Ovary (tissue), 9 donors: Measurements from ENCODE around the gene NR1D2. TPM values are rescaled to one million over a fixed set of nuclear protein-coding genes. Genes with fewer than 3 reads are reported as not detected.

Experiments used
- DNase-seq, 5 donors: peaks; one replicate each; pipeline ENCODE4 v3.0.0-alpha.2; 2019 to 2020
- H3K27ac ChIP-seq, 2 donors: fragments of 200-600 bp; one replicate each; pipeline versions ENCODE4 v1.5.1 to v1.8.0; 2019 to 2022
- H3K27me3 ChIP-seq: fragments of 200-600 bp; one replicate; pipeline ENCODE4 v1.8.0; 2022
- H3K36me3 ChIP-seq: fragments of 200-600 bp; sonication (generic); one replicate; pipeline ENCODE4 v1.5.1; 2019
- H3K4me1 ChIP-seq: one replicate; pipeline ENCODE4 v1.8.1; 2013; ENCODE audit warnings: mild to moderate bottlenecking, moderate library complexity; ENCODE audit not compliant: insufficient read depth
- H3K4me3 ChIP-seq: fragments of 200-600 bp; sonication (generic); one replicate; pipeline ENCODE4 v1.5.1; 2017
- H3K9me3 ChIP-seq, 2 donors: fragments of 200-600 bp in 1 of 2; sonication (generic) in 1 of 2; one replicate each; pipeline versions ENCODE4 v1.5.1 to v1.8.1; 2013 to 2019; ENCODE audit warnings: mild to moderate bottlenecking in 1 of 2, moderate library complexity in 1 of 2
- EP300 ChIP-seq: sonication (generic); formaldehyde crosslinking; IDR thresholded peaks from one replicate; pipeline ENCODE4 v1.6.1; 2017; ENCODE audit warnings: antibody characterized with exemption
- POLR2A ChIP-seq: fragments of 450-650 bp; IDR thresholded peaks from one replicate; pipeline ENCODE4 v1.6.1; 2017; ENCODE audit warnings: antibody characterized with exemption, mild to moderate bottlenecking, moderate library complexity
- WGBS, 3 donors: extraction: QIAGEN DNeasy Blood & Tissue Kit in 1 of 3; methylation state at CpG; one replicate each; pipeline versions ENCODE4 v1.1.5 to v1.1.7; 2013 to 2017; 5-methylcytosine and 5-hydroxymethylcytosine counted together
- intact Hi-C, 4 donors: fragments of 100-400 bp; cut with DNase I; formaldehyde crosslinking; loops; one replicate each; pipeline versions ENCODE4 v1.11.0 to v1.15.1; 2022 to 2023
- polyA plus RNA-seq, 2 donors: library from polyadenylated mRNA; stranded (reverse); fragments of 200-250 nt in 1 of 2; fragments of 350-450 nt in 1 of 2; fragmentation: Illumina TruSeq in 1 of 2; extraction: RNeasy Lipid Tissue Mini Kit (QIAGEN cat#74804) in 1 of 2; gene quantifications; one replicate each; pipeline ENCODE4 v1.2.3, GENCODE V29; 2013 to 2014
- total RNA-seq, 7 donors: library from RNA; depleted of rRNA in 2 of 7; stranded (reverse); fragments of >200 nt in 2 of 7; fragmentation: NEBNext Ultra II Directional in 3 of 7; extraction: Animal tissue kit (Norgen Biotek cat#: 25700) in 3 of 7; gene quantifications; one replicate each; pipeline versions ENCODE4 v1.1.0 to v1.2.4, GENCODE V29; 2016 to 2023
- TF ChIP-seq, protein P1 (sequence below), 3 donors: fragments of 450-650 bp in 2 of 3; fragments of 200-600 bp in 1 of 3; IDR thresholded peaks; one replicate each; pipeline versions ENCODE4 v1.5.1 to v1.8.0; 2016 to 2022; ENCODE audit warnings: antibody characterized with exemption in 3 of 3, mild to moderate bottlenecking in 1 of 3
- donor health status: DM: no; HTN: no; CAD: no; lungs with moderate emphysema.
- donor health status: DM: no; HTN: no; CAD: no.
- donor health status: Bipolar disorder and iron deficiency.
- donor health status: DM: yes; HTN: yes; CAD: no.
- donor health status: DM: no; HTN: no; CAD: no.
- donor health status: DM: yes; HTN: yes; CAD: no.

NR1D2 gene
- total and polyA plus RNA-seq, 9 donors, result 26.9 to 74.3 (median 34.4) TPM

- intact Hi-C loops, result no loop called here
- H3K4me3 ChIP-seq, result no peak overlapping the region
- H3K36me3 ChIP-seq, result no peaks in the 10 kb centered on the region
- no peak for DNase-seq
- H3K9me3 ChIP-seq, result no peaks in the 10 kb centered on the region
- peaks cover 18% of the 10 kb centered on the region for H3K4me1 ChIP-seq
- no peaks in the 10 kb centered on the region for H3K27me3 ChIP-seq
- no peak overlapping the region for H3K27ac ChIP-seq
- TF ChIP-seq POLR2A, result no peak
- TF ChIP-seq EP300, result no peak
- TF ChIP-seq, protein P1, sequence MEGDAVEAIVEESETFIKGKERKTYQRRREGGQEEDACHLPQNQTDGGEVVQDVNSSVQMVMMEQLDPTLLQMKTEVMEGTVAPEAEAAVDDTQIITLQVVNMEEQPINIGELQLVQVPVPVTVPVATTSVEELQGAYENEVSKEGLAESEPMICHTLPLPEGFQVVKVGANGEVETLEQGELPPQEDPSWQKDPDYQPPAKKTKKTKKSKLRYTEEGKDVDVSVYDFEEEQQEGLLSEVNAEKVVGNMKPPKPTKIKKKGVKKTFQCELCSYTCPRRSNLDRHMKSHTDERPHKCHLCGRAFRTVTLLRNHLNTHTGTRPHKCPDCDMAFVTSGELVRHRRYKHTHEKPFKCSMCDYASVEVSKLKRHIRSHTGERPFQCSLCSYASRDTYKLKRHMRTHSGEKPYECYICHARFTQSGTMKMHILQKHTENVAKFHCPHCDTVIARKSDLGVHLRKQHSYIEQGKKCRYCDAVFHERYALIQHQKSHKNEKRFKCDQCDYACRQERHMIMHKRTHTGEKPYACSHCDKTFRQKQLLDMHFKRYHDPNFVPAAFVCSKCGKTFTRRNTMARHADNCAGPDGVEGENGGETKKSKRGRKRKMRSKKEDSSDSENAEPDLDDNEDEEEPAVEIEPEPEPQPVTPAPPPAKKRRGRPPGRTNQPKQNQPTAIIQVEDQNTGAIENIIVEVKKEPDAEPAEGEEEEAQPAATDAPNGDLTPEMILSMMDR (IDR thresholded peaks at IDR 0.05), result no peak
- 31 to 48% (median 41%) methylated on average over 5 of the region's 5 CpGs for WGBS, 3 donors
Measured at GRCh38 chr3:23954144-23954543, 9.1 kb downstream of the NR1D2 start.

- peaks cover 18% of the 10 kb centered on the region for H3K4me1 ChIP-seq
- no peak for TF ChIP-seq EP300
- TF ChIP-seq, protein P1 (IDR thresholded peaks at IDR 0.05), result no peak
- no peak for TF ChIP-seq POLR2A
- no peak for DNase-seq
- H3K9me3 ChIP-seq, result no peaks in the 10 kb centered on the region
- H3K27me3 ChIP-seq, result no peaks in the 10 kb centered on the region
- WGBS, 3 donors, result 84 to 91% (median 85%) methylated on average over 3 of the region's 3 CpGs
- intact Hi-C loops, result no loop called here
- H3K4me3 ChIP-seq, result no peak overlapping the region
- H3K36me3 ChIP-seq, result no peaks in the 10 kb centered on the region
- no peak overlapping the region for H3K27ac ChIP-seq
Measured at GRCh38 chr3:23956701-23957100, 11.6 kb downstream of the NR1D2 start.

DNA sequence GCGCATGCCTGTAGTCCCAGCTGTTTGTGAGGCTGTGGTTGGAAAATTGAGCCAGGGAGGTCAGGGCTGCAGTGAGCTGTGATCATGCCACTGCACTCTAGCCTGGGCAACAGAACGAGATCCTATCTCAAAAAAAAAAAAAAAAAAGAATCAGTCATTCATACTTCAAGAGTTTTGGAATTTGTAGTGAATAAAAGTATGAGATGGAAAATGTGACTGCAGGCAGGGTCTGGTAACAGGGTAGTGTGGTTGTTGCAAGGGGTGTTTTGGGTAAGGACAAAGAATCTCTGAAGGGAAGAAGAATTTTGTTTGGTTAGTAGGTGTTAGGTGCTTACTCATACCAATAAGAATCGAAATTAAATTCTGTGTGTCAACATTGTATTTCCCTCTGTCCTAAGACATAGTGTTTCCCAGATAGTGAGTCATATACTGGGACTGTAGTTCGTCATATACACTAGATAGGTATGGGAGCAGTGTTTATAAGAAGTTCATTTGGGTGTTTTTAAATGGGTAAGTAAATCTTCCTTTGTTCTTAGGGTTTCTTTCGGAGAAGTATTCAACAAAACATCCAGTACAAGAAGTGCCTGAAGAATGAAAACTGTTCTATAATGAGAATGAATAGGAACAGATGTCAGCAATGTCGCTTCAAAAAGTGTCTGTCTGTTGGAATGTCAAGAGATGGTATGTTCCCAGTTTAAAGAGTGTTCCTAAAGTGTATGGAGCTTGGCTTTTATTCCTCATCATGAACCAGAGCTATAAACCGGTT is 14.2 kb downstream of the NR1D2 start:
- Histone ChIP-seq H3K4me3 (no peak overlapping the region), H3K36me3 (no peaks in the 10 kb centered on the region), H3K4me1 (peaks cover 7% of the 10 kb centered on the region), H3K27me3 (no peaks in the 10 kb centered on the region), H3K27ac (no peak overlapping the region), H3K9me3 (no peaks in the 10 kb centered on the region)
- intact Hi-C loops, result no loop called here
- WGBS, 3 donors, result 63 to 65% (median 63%) methylated on average over 7 of the region's 7 CpGs
- DNase-seq, result no peak
- TF ChIP-seq, protein P1 (IDR thresholded peaks at IDR 0.05), result no peak
- no peak for TF ChIP-seq EP300

GRCh38 chr3:23960649-23961048 is 15.6 kb downstream of the NR1D2 start:
- Histone ChIP-seq H3K9me3 (no peaks in the 10 kb centered on the region), H3K4me3 (no peak overlapping the region), H3K27me3 (no peaks in the 10 kb centered on the region), H3K27ac (no peak overlapping the region), H3K36me3 (no peaks in the 10 kb centered on the region), H3K4me1 (no peaks in the 10 kb centered on the region)
- TF ChIP-seq POLR2A (no peak), EP300 (no peak)
- TF ChIP-seq, protein P1 (IDR thresholded peaks at IDR 0.05), result no peak
- no peak for DNase-seq
- WGBS, 3 donors, result 18 to 25% (median 21%) methylated on average over 1 of the region's 1 CpG
- intact Hi-C loops, result no loop called here
